Activated CD8-positive, alpha-beta memory T cell treated with anti-CD3 and anti-CD28 coated beads, Interleukin-2, amount 10 ng/mL, durations not matched to agents 7 days and 5 days (primary cell): Measurements from ENCODE around the gene SPINT1. TPM values are rescaled to one million over a fixed set of nuclear protein-coding genes. Genes with fewer than 3 reads are reported as not detected.
A peak's percentile ranks its signal among the peaks of the same experiment; 100 is the strongest.

Experiments
- ATAC-seq: fragments of 150-1000 bp; cut with Tn5 transposase; one replicate; pipeline ENCODE4 v1.10.0; 2021; ENCODE audit warnings: moderate library complexity
- CTCF ChIA-PET: fragments of 350-600 bp; sonication (Branson Sonifier 250); formaldehyde crosslinking; loops from one replicate; lab custom pipeline; 2021; ENCODE audit warnings: antibody characterized with exemption; lab: Charles Lee
- DNase-seq: peaks from one replicate; pipeline ENCODE4 v3.0.0-alpha.2; 2020
- H3K27ac Mint-ChIP-seq: one replicate; pipeline ENCODE4 v1.8.0; 2021; ENCODE audit warnings: mild to moderate bottlenecking, mixed read lengths
- H3K27me3 Mint-ChIP-seq: one replicate; pipeline ENCODE4 v1.8.0; 2021; ENCODE audit warnings: mixed read lengths
- H3K36me3 Mint-ChIP-seq: one replicate; pipeline ENCODE4 v1.8.0; 2021; ENCODE audit warnings: mild to moderate bottlenecking, mixed read lengths
- H3K4me1 Mint-ChIP-seq: one replicate; pipeline ENCODE4 v1.8.0; 2021; ENCODE audit warnings: mixed read lengths
- H3K4me3 Mint-ChIP-seq: one replicate; pipeline ENCODE4 v1.8.0; 2021; ENCODE audit warnings: mild to moderate bottlenecking, moderate library complexity, mixed read lengths
- H3K9me3 Mint-ChIP-seq: one replicate; pipeline ENCODE4 v1.8.0; 2022; ENCODE audit warnings: low read depth, mixed read lengths
- total RNA-seq, 2 experiments: library from RNA; stranded (reverse); gene quantifications; one replicate each; pipeline ENCODE4 v1.2.3, GENCODE V29; 2021

The SPINT1 gene
- total RNA-seq, 2 experiments from 2014 or later = 3.7 to 4.0 TPM

GRCh38 chr15:40838756-40839155 is 5.1 kb upstream of the SPINT1 start:
- Mint-ChIP-seq H3K4me1 (peaks cover 4% of the 10 kb centered on the region), H3K27me3 (peaks cover 15% of the 10 kb centered on the region), H3K36me3 (no peaks in the 10 kb centered on the region), H3K4me3 (no peak overlapping the region), H3K9me3 (no peaks in the 10 kb centered on the region), H3K27ac (no peak overlapping the region)
- no peak for DNase-seq
- ATAC-seq = no peak
- CTCF ChIA-PET = interaction anchor here (0.9 kb wide), 1 partner anchor 54 kb away, joined by 3 read pairs; no protein-coding TSS in a partner anchor

GRCh38 chr15:40841741-40842140 is 2.1 kb upstream of the SPINT1 start:
- no peak overlapping the region for H3K27ac Mint-ChIP-seq
- H3K4me3 Mint-ChIP-seq = no peak overlapping the region
- ATAC-seq (no peak), DNase-seq (no peak)
- no peaks in the 10 kb centered on the region for H3K36me3 Mint-ChIP-seq
- H3K4me1 Mint-ChIP-seq = peaks cover 16% of the 10 kb centered on the region
- CTCF ChIA-PET = interaction anchor here (1.0 to 4.0 kb wide), 2 partner anchors 16 to 50 kb away, joined by 3 to 37 read pairs; no protein-coding TSS in a partner anchor
- no peaks in the 10 kb centered on the region for H3K9me3 Mint-ChIP-seq
- peaks cover 22% of the 10 kb centered on the region for H3K27me3 Mint-ChIP-seq

- CTCF ChIA-PET = interaction anchor here (0.7 to 4.0 kb wide), 6 partner anchors 8 to 51 kb away, joined by 3 to 37 read pairs (median 4); partner anchors contain the start of gene VPS18
- no peak overlapping the region for H3K27ac Mint-ChIP-seq
- no peak for DNase-seq
- H3K4me1 Mint-ChIP-seq = peaks cover 25% of the 10 kb centered on the region
- no peaks in the 10 kb centered on the region for H3K9me3 Mint-ChIP-seq
- H3K27me3 Mint-ChIP-seq = peaks cover 22% of the 10 kb centered on the region
- ATAC-seq = no peak
- no peaks in the 10 kb centered on the region for H3K36me3 Mint-ChIP-seq
- H3K4me3 Mint-ChIP-seq = peak overlapping the region; percentile 59
These were observed 475 bp upstream of the SPINT1 start for GRCh38 chr15:40843261-40843884.

GRCh38 chr15:40844696-40845030 is 815 bp downstream of the SPINT1 start:
- Mint-ChIP-seq H3K27me3 (peaks cover 22% of the 10 kb centered on the region), H3K4me1 (peaks cover 25% of the 10 kb centered on the region), H3K9me3 (no peaks in the 10 kb centered on the region), H3K4me3 (peak overlapping the region; percentile 78), H3K36me3 (no peaks in the 10 kb centered on the region), H3K27ac (no peak overlapping the region)
- DNase-seq = peak; percentile 59
- ATAC-seq = peak; percentile 68
- CTCF ChIA-PET = interaction anchor here (0.7 to 4.0 kb wide), 7 partner anchors 9 to 142 kb away, joined by 3 to 37 read pairs (median 4); partner anchors contain the start of gene VPS18

GRCh38 chr15:40845036-40845435 is 1.2 kb downstream of the SPINT1 start:
- Mint-ChIP-seq H3K36me3 (no peaks in the 10 kb centered on the region), H3K27ac (no peak overlapping the region)

GRCh38 chr15:40845511-40846284 is 1.9 kb downstream of the SPINT1 start:
- no peak for DNase-seq
- no peak for ATAC-seq
- Mint-ChIP-seq H3K9me3 (no peaks in the 10 kb centered on the region), H3K27me3 (peaks cover 22% of the 10 kb centered on the region), H3K36me3 (no peaks in the 10 kb centered on the region), H3K27ac (no peak overlapping the region), H3K4me3 (peak overlapping the region; percentile 1), H3K4me1 (peaks cover 25% of the 10 kb centered on the region)
- CTCF ChIA-PET = interaction anchor here (0.5 to 4.0 kb wide), 5 partner anchors 12 to 49 kb away, joined by 3 to 37 read pairs (median 11); partner anchors contain the start of gene VPS18

More at GRCh38 chr15:40845036-40845435, 1.2 kb downstream of the SPINT1 start:
- peak overlapping the region; percentile 78 for H3K4me3 Mint-ChIP-seq
- CTCF ChIA-PET = interaction anchor here (1.0 to 4.0 kb wide), 5 partner anchors 10 to 49 kb away, joined by 3 to 37 read pairs (median 5); partner anchors contain the start of gene VPS18
- H3K27me3 Mint-ChIP-seq = peaks cover 22% of the 10 kb centered on the region
- H3K4me1 Mint-ChIP-seq = peaks cover 25% of the 10 kb centered on the region
- no peaks in the 10 kb centered on the region for H3K9me3 Mint-ChIP-seq
- DNase-seq (no peak), ATAC-seq (no peak)

- DNase-seq = no peak
- no peak overlapping the region for H3K4me3 Mint-ChIP-seq
- H3K4me1 Mint-ChIP-seq = peaks cover 25% of the 10 kb centered on the region
- peaks cover 21% of the 10 kb centered on the region for H3K27me3 Mint-ChIP-seq
- no peak for ATAC-seq
- H3K27ac Mint-ChIP-seq = no peak overlapping the region
- H3K9me3 Mint-ChIP-seq = no peaks in the 10 kb centered on the region
- no peaks in the 10 kb centered on the region for H3K36me3 Mint-ChIP-seq
- CTCF ChIA-PET = interaction anchor here (1.7 to 2.9 kb wide), 2 partner anchors 11 to 45 kb away, joined by 5 to 33 read pairs; no protein-coding TSS in a partner anchor
These were observed 3.0 kb downstream of the SPINT1 start for GRCh38 chr15:40846841-40847222.

GRCh38 chr15:40847223-40847961 is 3.5 kb downstream of the SPINT1 start:
- CTCF ChIA-PET = interaction anchor here (1.7 to 2.9 kb wide), 2 partner anchors 11 to 45 kb away, joined by 5 to 33 read pairs; no protein-coding TSS in a partner anchor
- Mint-ChIP-seq H3K9me3 (no peaks in the 10 kb centered on the region), H3K4me3 (no peak overlapping the region), H3K36me3 (no peaks in the 10 kb centered on the region), H3K4me1 (peaks cover 25% of the 10 kb centered on the region), H3K27me3 (peaks cover 16% of the 10 kb centered on the region), H3K27ac (no peak overlapping the region)
- no peak for ATAC-seq
- DNase-seq = no peak

GRCh38 chr15:40850576-40851112 is 6.8 kb downstream of the SPINT1 start:
- no peak overlapping the region for H3K27ac Mint-ChIP-seq
- peaks cover 1% of the 10 kb centered on the region for H3K27me3 Mint-ChIP-seq
- DNase-seq (no peak), ATAC-seq (no peak)
- CTCF ChIA-PET = interaction anchor here (0.6 to 1.8 kb wide), 4 partner anchors 41 to 261 kb away, joined by 3 to 9 read pairs (median 3); partner anchors contain the start of gene VPS18
- no peak overlapping the region for H3K4me3 Mint-ChIP-seq
- H3K36me3 Mint-ChIP-seq = no peaks in the 10 kb centered on the region
- no peaks in the 10 kb centered on the region for H3K9me3 Mint-ChIP-seq
- H3K4me1 Mint-ChIP-seq = peaks cover 13% of the 10 kb centered on the region

- no peak for ATAC-seq
- CTCF ChIA-PET = interaction anchor here (1.6 kb wide), 1 partner anchor 42 kb away, joined by 9 read pairs; the partner anchor contains the start of gene VPS18
These were observed 8.7 kb downstream of the SPINT1 start for GRCh38 chr15:40852529-40852928.

GRCh38 chr15:40853241-40853890 is 9.5 kb downstream of the SPINT1 start:
- CTCF ChIA-PET = interaction anchor here (2.2 kb wide), 1 partner anchor 38 kb away, joined by 14 read pairs; no protein-coding TSS in a partner anchor
- DNase-seq = no peak
- no peak for ATAC-seq
- H3K9me3 Mint-ChIP-seq = no peaks in the 10 kb centered on the region
- H3K36me3 Mint-ChIP-seq = no peaks in the 10 kb centered on the region
- no peaks in the 10 kb centered on the region for H3K27me3 Mint-ChIP-seq
- H3K4me1 Mint-ChIP-seq = peaks cover 11% of the 10 kb centered on the region
- H3K4me3 Mint-ChIP-seq = no peak overlapping the region
- H3K27ac Mint-ChIP-seq = no peak overlapping the region

More at GRCh38 chr15:40852529-40852928, 8.7 kb downstream of the SPINT1 start:
- Mint-ChIP-seq H3K4me3 (no peak overlapping the region), H3K4me1 (peaks cover 7% of the 10 kb centered on the region), H3K27ac (no peak overlapping the region), H3K27me3 (no peaks in the 10 kb centered on the region), H3K9me3 (no peaks in the 10 kb centered on the region), H3K36me3 (no peaks in the 10 kb centered on the region)
- no peak for DNase-seq

- no peak overlapping the region for H3K4me3 Mint-ChIP-seq
- H3K36me3 Mint-ChIP-seq = no peaks in the 10 kb centered on the region
- CTCF ChIA-PET = interaction anchor here (2.2 to 7.9 kb wide), 3 partner anchors 20 to 45 kb away, joined by 14 to 406 read pairs (median 180); partner anchors contain the start of genes RHOV and VPS18
- H3K27ac Mint-ChIP-seq = no peak overlapping the region
- no peak for ATAC-seq
- no peak for DNase-seq
- H3K4me1 Mint-ChIP-seq = peaks cover 16% of the 10 kb centered on the region
- H3K9me3 Mint-ChIP-seq = no peaks in the 10 kb centered on the region
- no peaks in the 10 kb centered on the region for H3K27me3 Mint-ChIP-seq
These were observed 10.3 kb downstream of the SPINT1 start for GRCh38 chr15:40854161-40854560.
